Panc1 (cell line): ENCODE measurements around the gene AGO1. TPM values are rescaled to one million over a fixed set of nuclear protein-coding genes. Genes with fewer than 3 reads are reported as not detected.

Experiments
- ATAC-seq: fragments of 200-7000 bp; cut with Tn5 transposase; 2 replicates; pipeline ENCODE4 v1.9.1; 2020; ENCODE audit warnings: mild to moderate bottlenecking, moderate library complexity
- BruUV-seq: library from RNA; stranded (reverse); fragments of 400-500 nt; replicated peaks from 2 replicates; lab custom pipeline; 2021; lab: Mats Ljungman, UMichigan
- CTCF ChIA-PET: fragments of 300-600 bp; sonication (Branson Sonifier 250); formaldehyde crosslinking; loops from one replicate; lab custom pipeline; 2022; ENCODE audit warnings: antibody characterized with exemption; lab: Charles Lee
- POLR2A ChIA-PET: fragments of 300-600 bp; sonication (Branson Sonifier 250); formaldehyde crosslinking; loops from one replicate; lab custom pipeline; 2022; ENCODE audit warnings: antibody characterized with exemption; lab: Charles Lee
- DNase-seq: peaks from one replicate; pipeline ENCODE4 v3.0.0-alpha.2; 2010; ENCODE audit warnings: low read depth, low spot score
- H3K27ac ChIP-seq: 2 replicates; pipeline ENCODE4 v1.5.1; 2011; ENCODE audit warnings: mild to moderate bottlenecking, low read length, inconsistent platforms
- H3K27me3 ChIP-seq: fragments of 200-500 bp; sonication (Bioruptor generic); 2 replicates; pipeline ENCODE4 v1.6.0; 2014; ENCODE audit warnings: low read length, inconsistent platforms; ENCODE audit not compliant: control insufficient read depth, insufficient read depth
- H3K36me3 ChIP-seq: fragments of 200-500 bp; sonication (Bioruptor generic); 2 replicates; pipeline ENCODE4 v1.5.1; 2014; ENCODE audit warnings: inconsistent platforms, mild to moderate bottlenecking, low read length, moderate library complexity; ENCODE audit not compliant: control insufficient read depth, insufficient read depth
- H3K4me1 ChIP-seq: 2 replicates; pipeline ENCODE4 v1.5.1; 2011; ENCODE audit warnings: inconsistent platforms, mild to moderate bottlenecking, low read length, moderate library complexity; ENCODE audit not compliant: control insufficient read depth, insufficient read depth
- H3K4me3 ChIP-seq, 2 experiments: 2 replicates each; pipeline ENCODE4 v1.5.1; 2011 to 2012; ENCODE audit warnings: low read depth in 2 of 2, low read length in 2 of 2, mild to moderate bottlenecking in 2 of 2, inconsistent platforms in 1 of 2, moderate library complexity in 1 of 2
- H3K9me3 ChIP-seq: fragments of 200-500 bp; sonication (Bioruptor generic); 2 replicates; pipeline ENCODE4 v1.5.1; 2014; ENCODE audit warnings: low read depth, mild to moderate bottlenecking, inconsistent platforms, low read length, moderate library complexity; ENCODE audit not compliant: control insufficient read depth, insufficient read depth
- POLR2AphosphoS5 ChIP-seq: IDR thresholded peaks from 2 replicates; pipeline ENCODE4 v1.6.1; 2012; ENCODE audit warnings: mild to moderate bottlenecking, low read depth, low read length, moderate library complexity
- SIN3A ChIP-seq: IDR thresholded peaks from 2 replicates; pipeline ENCODE4 v1.6.1; 2012; ENCODE audit warnings: low read depth, mild to moderate bottlenecking, low read length, moderate library complexity, borderline replicate concordance; ENCODE audit not compliant: insufficient read depth
- TCF7L2 ChIP-seq: IDR thresholded peaks from 2 replicates; pipeline ENCODE4 v1.6.1; 2011; ENCODE audit warnings: mild to moderate bottlenecking, low read depth, low read length, inconsistent platforms
- in situ Hi-C: cut with HindIII; loops from 2 replicates; pipeline ENCODE4 v1.10.0; 2016; ENCODE audit warnings: low sequenced_read_pairs, low pct_unique_long_range_greater_than_20kb
- intact Hi-C: fragments of 100-400 bp; cut with micrococcal nuclease; formaldehyde crosslinking; loops from one replicate; pipeline ENCODE4 v1.10.0; 2022; ENCODE audit not compliant: unreplicated experiment
- total RNA-seq: library from RNA; stranded (reverse); gene quantifications from one replicate; pipeline ENCODE4 v1.2.1, GENCODE V29; 2021; ENCODE audit not compliant: unreplicated experiment
- TF ChIP-seq, protein P1 (sequence below): fragments of 450-650 bp; IDR thresholded peaks from 2 replicates; pipeline ENCODE4 v1.5.1; 2017; ENCODE audit warnings: mild to moderate bottlenecking
- TF ChIP-seq, protein P2 (sequence below), 2 experiments: IDR thresholded peaks; 2 replicates each; pipeline ENCODE4 v1.6.1; 2011 to 2012; ENCODE audit warnings: low read depth in 2 of 2, control low read depth in 1 of 2, low read length in 1 of 2, mild to moderate bottlenecking in 1 of 2, moderate library complexity in 1 of 2; ENCODE audit not compliant: insufficient read depth in 1 of 2

AGO1 gene
- total RNA-seq, 1 experiment from 2014 or later = 40.1 TPM

DNA sequence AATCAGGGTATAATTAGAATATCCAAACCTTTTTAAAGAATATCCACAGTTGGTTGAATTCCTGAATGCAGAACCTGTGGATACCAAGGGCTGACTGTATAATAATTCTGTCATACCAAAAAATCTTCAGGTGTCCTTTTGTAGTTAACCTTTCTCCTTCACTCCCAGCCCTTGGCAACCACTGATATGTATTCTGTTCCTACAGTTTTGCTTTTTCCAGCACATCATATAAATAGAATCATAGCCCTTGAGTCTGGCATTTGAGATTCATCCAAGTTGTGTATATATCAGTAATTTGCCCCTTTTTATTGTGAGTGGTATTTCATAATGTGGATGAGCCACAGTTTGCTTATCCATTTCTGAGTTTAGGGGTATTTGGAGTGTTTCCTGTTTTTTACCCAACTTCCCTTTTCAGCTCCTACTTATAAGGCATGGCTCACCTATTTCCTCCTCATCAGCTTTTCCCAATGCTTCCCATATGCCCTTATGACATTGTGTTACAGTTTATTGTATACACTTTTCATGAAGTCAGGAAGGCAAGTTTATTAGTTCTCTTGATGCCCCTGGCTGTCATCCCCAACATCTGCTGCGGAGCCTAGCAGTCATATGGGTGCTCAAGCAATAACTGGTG, 35.0 kb upstream of the AGO1 start:
- no peak overlapping the region for H3K4me3 ChIP-seq
- no peaks in the 10 kb centered on the region for H3K4me1 ChIP-seq
- ChIA-PET POLR2A (interaction anchor here (0.6 kb wide), 1 partner anchor 590 kb away, joined by 3 read pairs; no protein-coding TSS in a partner anchor), CTCF (no interaction called here)
- no peaks in the 10 kb centered on the region; the same call in none of the 2 replicates for H3K36me3 ChIP-seq
- ATAC-seq (no peak), DNase-seq (no peak)
- no peak overlapping the region for H3K27ac ChIP-seq
- BruUV-seq = no TSS peak
- TF ChIP-seq, protein P1, sequence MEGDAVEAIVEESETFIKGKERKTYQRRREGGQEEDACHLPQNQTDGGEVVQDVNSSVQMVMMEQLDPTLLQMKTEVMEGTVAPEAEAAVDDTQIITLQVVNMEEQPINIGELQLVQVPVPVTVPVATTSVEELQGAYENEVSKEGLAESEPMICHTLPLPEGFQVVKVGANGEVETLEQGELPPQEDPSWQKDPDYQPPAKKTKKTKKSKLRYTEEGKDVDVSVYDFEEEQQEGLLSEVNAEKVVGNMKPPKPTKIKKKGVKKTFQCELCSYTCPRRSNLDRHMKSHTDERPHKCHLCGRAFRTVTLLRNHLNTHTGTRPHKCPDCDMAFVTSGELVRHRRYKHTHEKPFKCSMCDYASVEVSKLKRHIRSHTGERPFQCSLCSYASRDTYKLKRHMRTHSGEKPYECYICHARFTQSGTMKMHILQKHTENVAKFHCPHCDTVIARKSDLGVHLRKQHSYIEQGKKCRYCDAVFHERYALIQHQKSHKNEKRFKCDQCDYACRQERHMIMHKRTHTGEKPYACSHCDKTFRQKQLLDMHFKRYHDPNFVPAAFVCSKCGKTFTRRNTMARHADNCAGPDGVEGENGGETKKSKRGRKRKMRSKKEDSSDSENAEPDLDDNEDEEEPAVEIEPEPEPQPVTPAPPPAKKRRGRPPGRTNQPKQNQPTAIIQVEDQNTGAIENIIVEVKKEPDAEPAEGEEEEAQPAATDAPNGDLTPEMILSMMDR = no peak
- TF ChIP-seq SIN3A (no peak), TCF7L2 (no peak), POLR2AphosphoS5 (no peak)
- TF ChIP-seq, protein P2, sequence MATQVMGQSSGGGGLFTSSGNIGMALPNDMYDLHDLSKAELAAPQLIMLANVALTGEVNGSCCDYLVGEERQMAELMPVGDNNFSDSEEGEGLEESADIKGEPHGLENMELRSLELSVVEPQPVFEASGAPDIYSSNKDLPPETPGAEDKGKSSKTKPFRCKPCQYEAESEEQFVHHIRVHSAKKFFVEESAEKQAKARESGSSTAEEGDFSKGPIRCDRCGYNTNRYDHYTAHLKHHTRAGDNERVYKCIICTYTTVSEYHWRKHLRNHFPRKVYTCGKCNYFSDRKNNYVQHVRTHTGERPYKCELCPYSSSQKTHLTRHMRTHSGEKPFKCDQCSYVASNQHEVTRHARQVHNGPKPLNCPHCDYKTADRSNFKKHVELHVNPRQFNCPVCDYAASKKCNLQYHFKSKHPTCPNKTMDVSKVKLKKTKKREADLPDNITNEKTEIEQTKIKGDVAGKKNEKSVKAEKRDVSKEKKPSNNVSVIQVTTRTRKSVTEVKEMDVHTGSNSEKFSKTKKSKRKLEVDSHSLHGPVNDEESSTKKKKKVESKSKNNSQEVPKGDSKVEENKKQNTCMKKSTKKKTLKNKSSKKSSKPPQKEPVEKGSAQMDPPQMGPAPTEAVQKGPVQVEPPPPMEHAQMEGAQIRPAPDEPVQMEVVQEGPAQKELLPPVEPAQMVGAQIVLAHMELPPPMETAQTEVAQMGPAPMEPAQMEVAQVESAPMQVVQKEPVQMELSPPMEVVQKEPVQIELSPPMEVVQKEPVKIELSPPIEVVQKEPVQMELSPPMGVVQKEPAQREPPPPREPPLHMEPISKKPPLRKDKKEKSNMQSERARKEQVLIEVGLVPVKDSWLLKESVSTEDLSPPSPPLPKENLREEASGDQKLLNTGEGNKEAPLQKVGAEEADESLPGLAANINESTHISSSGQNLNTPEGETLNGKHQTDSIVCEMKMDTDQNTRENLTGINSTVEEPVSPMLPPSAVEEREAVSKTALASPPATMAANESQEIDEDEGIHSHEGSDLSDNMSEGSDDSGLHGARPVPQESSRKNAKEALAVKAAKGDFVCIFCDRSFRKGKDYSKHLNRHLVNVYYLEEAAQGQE (IDR thresholded peaks at IDR 0.05; ENCODE audit: insufficient read depth in 1 of 2, low read depth in 2 of 2, low read length in 1 of 2) = no peak
- no peaks in the 10 kb centered on the region for H3K27me3 ChIP-seq
- intact Hi-C loops = no loop called here
- H3K9me3 ChIP-seq = no peaks in the 10 kb centered on the region
- in situ Hi-C loops = no loop called here

- H3K4me1 ChIP-seq = no peaks in the 10 kb centered on the region
- no peaks in the 10 kb centered on the region for H3K9me3 ChIP-seq
- no peak for ATAC-seq
- ChIA-PET CTCF (no interaction called here), POLR2A (no interaction called here)
- no peak overlapping the region for H3K4me3 ChIP-seq
- TF ChIP-seq POLR2AphosphoS5 (no peak), SIN3A (no peak), TCF7L2 (no peak)
- TF ChIP-seq, protein P2 (IDR thresholded peaks at IDR 0.05; ENCODE audit: insufficient read depth in 1 of 2, low read depth in 2 of 2, low read length in 1 of 2) = no peak
- TF ChIP-seq, protein P1 = no peak
- no peaks in the 10 kb centered on the region for H3K27me3 ChIP-seq
- BruUV-seq = no TSS peak
- H3K27ac ChIP-seq = no peak overlapping the region
- in situ Hi-C loops = no loop called here
- intact Hi-C loops = no loop called here
- DNase-seq = no peak
- peaks cover 6% of the 10 kb centered on the region for H3K36me3 ChIP-seq
Observed at GRCh38 chr1:35850051-35850450, 33.0 kb upstream of the AGO1 start.
